ENCODE data around the gene ATXN7L2.
"Not testable (repeated sequence)": the region's sequence is repeated elsewhere in the genome, so short reads cannot be mapped to it uniquely, and the experiment has no call there.

ATXN7L2 gene

GRCh38 chr1:109483672-109484518, at the start of gene ATXN7L2:
Gene ATXN7L2 (plus strand): TSS chr1:109483905. CDS start chr1:109483954, 49 bp downstream.
- no peak for FAIRE-seq

GRCh38 chr1:109434484-109434883, 49.2 kb upstream of the ATXN7L2 start:
- no peak for FAIRE-seq

DNA sequence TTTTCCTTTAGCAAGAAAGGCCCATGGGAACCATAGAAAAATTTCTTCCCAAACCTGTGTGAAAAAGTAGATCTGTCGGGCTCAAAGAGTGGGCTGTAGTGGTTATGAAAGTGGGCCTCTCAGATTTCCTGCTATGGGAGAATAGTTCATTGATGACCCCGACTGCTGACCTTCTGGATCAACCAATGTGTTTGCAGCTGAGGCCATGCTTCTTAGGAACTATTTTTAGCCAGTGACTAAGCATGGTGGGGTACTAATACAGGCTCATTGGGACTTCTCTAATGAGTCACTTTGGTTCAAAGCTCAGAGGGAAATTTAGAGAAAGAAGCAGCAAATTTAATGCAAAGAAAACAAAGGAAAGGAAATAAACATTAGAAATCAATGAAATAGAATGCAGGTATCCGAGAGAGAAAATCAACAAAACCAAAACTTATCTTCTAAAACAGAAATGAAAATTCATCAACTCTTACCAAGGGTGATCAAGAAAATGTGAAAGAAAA, 44.9 kb upstream of the ATXN7L2 start:
- no peak for FAIRE-seq

DNA sequence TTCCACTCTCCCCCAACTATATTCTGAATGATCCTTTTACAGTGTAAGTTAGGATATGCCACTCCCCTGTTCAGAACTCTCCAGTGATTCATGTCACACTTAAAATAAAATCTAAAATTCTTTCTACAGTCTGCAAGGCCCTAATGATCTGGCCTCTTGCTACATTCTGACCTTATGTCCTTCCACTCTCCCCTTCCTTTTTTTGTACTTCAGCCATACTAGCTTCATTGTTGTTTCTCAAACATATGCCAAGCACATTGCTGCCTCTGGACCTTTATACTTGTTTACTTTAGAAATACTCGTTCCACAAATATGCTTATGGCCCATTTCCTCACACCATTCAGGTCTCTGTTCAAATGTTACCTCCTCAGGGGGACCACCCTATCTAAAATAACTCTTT, 42.6 kb upstream of the ATXN7L2 start:
- FAIRE-seq = no peak

DNA sequence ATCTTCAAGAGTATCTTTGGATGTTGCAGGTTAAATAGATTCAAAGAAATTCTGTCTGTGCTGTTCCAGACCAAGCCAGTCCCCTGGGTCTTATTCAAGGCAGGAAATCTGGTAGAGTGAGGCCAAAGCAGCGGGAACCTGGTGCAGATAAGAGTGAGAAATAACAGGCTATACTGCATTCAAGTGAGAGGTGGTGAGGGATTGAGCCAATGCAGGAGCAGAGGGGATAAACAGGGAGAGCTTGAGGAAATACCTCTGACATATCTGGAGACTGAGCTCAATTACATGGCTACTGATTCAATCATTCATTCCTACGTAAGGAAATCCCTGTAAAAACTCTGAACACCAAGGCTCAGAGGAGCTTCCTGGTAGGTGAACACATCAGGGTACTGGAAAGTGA, 40.2 kb upstream of the ATXN7L2 start:
- no peak for FAIRE-seq

GRCh38 chr1:109444346-109444745, 39.4 kb upstream of the ATXN7L2 start:
- no peak for FAIRE-seq

DNA sequence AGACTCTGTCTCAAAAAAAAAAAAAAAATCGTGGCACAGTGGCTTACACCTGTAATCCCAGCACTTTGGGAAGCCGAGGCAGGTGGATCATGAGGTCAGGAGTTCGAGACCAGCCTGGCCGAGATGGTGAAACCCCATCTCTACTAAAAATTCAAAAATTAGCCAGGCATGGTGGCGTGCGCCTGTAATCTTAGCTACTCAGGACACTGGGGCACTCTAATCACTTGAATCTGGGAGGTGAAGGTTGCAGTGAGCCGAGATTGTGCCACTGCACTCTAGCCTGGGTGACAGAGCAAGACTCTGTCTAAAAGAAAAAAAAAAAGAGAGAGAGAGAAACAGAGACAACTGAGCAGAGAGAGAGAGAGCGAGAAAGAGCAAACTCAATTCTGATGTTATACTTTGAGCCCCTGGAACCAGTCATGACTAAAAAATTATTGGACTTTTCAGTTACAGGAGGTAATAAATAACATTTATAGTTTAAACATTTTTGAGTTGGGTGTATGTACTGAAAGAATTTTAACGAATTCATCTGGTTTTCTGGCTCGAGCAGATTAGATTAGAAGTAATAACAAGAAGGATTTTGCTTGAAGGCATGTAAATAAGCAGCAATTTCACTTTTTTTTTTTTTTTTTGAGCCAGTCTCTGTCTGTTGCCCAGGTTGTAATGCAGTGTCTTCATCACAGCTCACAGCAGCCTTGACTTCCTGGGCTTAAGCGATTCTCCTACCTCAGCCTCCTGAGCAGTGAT, 37.6 kb upstream of the ATXN7L2 start:
- not testable (repeated sequence) for FAIRE-seq

- FAIRE-seq = no peak
Observed at GRCh38 chr1:109447524-109447923, 36.2 kb upstream of the ATXN7L2 start.

DNA sequence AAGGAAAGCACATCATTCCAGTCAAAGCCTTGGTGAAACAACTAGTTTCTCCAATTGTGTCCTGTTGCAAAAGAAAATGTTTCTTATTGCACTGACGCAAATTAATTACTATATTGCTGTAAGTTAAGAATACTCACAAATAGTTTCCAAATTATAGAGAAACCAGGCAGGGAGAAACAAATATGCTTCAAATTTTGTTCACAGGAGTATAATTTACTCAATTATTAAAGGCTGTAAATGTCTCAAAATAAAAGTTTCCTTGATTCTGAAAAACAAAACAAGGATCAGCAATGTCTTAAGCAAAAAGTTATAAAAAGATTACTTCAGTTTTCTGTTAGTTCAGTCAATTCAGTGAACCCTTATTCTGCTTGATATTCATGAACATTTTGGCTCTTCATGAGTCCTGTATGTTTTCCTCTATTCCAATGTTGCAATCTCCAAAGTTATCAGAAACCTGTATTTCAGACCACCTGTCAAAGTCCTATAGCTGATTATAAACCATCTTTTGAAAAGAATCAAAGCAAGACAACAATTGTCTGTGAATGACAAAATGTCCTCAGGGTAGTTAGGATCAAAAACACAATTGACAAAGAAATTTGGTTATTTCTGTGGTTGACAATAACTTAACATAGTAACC, 29.1 kb upstream of the ATXN7L2 start:
- FAIRE-seq = no peak

DNA sequence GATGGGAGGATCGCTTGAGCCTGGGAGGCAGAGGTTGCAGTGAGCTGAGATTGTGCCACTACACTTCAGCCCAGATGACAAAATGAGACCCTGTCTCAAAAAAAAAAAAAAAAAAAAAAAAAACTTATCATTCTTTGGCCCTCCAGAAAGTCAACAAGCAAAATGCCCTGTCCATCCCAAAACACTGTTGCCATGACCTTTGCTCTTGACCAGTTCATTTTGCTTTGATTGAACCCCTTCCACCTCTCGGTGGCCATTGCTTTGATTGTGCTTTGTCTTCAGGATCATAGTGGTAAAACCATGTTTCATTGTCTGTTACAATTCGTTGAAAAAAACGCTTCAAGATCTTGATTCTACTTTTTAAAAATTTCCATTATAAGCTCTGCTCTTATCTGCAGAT, 25.9 kb upstream of the ATXN7L2 start:
- no peak for FAIRE-seq

DNA sequence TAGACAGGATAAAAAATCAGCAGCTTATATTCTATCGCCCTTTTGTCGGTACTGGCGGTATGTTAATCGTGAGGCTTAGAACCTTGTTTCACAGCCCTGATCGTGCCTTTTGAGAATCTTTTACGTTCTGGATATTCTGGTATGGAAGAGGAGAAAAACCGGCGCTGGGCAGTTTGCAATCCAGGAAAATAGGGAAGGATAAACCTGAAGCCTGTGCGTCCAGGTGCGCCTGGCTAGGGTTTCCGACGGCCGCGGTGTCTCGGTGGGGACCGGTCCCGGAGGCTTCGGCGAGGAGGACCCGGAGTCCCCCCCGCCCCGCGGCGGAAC, 17.6 kb upstream of the ATXN7L2 start:
- no peak for FAIRE-seq

DNA sequence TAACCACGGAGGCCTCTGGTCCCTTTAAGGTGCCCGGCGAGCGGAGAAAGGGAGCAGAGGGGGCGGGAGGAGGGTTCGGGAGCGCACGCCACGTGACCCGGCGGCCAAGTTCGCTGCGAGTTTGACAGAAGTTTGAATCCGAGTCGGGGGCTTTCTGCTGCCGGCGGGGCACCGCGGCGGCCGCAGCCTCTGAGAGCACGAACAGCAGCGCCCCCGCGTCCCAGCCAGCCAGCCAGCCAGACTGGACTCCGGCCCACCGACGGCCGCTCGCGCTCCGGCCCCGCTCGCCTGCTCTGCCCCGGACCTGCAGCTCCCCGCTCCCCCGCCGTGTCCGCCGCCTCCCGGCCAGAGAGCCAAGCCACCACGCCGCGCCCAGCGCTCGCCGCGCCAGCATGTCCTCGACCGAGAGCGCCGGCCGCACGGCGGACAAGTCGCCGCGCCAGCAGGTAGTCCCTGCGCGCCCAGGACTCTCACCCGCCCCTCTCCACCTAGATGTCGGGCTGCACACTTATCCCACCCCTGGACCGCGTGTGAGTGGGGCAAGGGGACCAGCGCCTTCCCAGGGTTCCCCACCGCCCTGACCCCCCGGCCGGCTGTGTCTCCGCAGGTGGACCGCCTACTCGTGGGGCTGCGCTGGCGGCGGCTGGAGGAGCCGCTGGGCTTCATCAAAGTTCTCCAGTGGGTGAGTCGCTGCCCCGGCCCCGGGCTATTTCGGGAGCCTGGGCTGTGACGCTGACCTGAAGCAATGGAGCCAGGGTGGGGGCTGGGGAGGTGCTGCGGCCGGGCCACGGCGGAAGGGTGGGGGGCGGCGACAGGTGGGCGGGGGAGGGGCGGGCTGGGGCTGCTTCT, 17.0 kb upstream of the ATXN7L2 start, which contains the start of gene SYPL2:
TSS of gene SYPL2 (plus strand) at position 95 of the 849 bp plus-strand sequence. CDS start at position 393, 298 bp downstream.
- no peak for FAIRE-seq

GRCh38 chr1:109467301-109467777, 16.4 kb upstream of the ATXN7L2 start:
- FAIRE-seq = no peak

GRCh38 chr1:109468061-109468460, 15.6 kb upstream of the ATXN7L2 start:
- no peak for FAIRE-seq

- no peak for FAIRE-seq
Observed at GRCh38 chr1:109468903-109469302, 14.8 kb upstream of the ATXN7L2 start.

GRCh38 chr1:109470245-109470644, 13.5 kb upstream of the ATXN7L2 start:
- no peak for FAIRE-seq

- FAIRE-seq = no peak
Observed at GRCh38 chr1:109472779-109473178, 10.9 kb upstream of the ATXN7L2 start.

GRCh38 chr1:109473284-109474057, 10.2 kb upstream of the ATXN7L2 start:
- FAIRE-seq = not testable (repeated sequence)

DNA sequence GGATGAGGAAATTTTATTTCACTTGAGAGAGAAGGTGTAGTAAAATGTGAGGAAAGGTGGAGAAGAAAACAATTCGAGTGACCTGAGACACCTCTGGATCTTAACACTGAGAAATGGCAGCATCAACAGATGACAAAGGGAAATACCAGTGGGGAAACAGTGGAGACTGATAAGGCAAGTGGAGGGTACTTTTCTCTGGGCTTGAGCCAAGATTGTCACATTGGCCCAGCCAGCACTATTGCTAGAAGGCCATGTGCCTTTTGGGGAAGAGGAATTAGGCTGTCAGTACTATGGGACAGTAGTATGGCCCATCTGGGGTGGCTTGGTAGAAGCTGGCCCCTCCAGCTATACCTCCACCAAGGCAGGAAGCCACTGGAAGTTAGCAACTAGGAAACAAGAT, 9.0 kb upstream of the ATXN7L2 start:
- no peak for FAIRE-seq

DNA sequence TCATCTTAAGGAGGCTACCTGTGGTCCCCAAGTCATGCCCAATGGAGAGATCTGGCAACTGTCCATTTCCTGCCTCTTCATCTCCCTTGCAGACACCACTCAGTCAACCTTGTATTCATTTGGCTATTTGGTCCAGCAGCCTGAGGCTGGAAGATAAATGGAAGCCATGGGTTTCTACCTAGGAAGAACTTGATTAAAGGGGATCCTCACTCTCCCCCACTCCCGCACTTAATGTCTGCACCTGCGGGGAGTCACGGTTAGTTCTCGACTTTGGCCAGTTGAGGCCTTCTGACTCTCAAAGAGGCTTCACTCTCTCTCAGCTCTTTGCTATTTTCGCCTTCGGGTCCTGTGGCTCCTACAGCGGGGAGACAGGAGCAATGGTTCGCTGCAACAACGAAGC, 8.4 kb upstream of the ATXN7L2 start:
- FAIRE-seq = no peak

DNA sequence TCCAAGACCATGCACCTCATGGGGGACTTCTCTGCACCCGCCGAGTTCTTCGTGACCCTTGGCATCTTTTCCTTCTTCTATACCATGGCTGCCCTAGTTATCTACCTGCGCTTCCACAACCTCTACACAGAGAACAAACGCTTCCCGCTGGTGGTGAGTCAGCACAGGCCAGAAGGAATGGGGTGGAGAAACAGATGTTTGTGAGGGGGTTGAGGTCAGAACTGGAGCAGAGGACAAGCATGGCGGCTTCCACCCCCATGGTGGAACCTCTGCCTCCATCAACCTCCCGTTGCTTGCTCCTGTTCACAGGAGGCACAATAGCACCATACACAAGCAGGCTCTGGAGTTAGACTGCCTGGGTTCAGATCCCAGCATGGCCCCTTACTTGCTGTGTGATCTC, 6.9 kb upstream of the ATXN7L2 start:
- no peak for FAIRE-seq

DNA sequence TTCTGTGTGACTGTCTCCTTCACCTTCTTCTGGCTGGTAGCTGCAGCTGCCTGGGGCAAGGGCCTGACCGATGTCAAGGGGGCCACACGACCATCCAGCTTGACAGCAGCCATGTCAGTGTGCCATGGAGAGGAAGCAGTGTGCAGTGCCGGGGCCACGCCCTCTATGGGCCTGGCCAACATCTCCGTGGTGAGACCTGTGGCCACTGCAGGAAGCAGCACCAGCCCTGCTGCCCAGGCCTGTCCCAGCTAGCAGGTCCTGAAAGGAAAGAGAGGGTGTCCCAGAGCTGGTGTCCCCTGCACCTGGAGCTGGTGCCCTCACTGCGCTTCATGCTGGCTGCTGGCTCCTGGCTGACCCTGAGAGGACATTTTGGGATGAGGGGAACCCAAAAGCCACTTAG, 5.9 kb upstream of the ATXN7L2 start:
- FAIRE-seq = no peak

All from A204.1 (cell line).